HEK293 (cell line): Measurements from ENCODE around the gene PLLP.

ENCODE experiments used
- CTCF ChIA-PET: fragments of 350-600 bp; formaldehyde crosslinking; extraction: SDS; loops from one replicate; lab custom pipeline; 2021; ENCODE audit warnings: antibody characterized with exemption; lab: Yijun Ruan, JAX
- POLR2A ChIA-PET: fragments of 300-600 bp; formaldehyde crosslinking; extraction: SDS; loops from one replicate; lab custom pipeline; 2020; ENCODE audit warnings: antibody characterized with exemption, inconsistent platforms; lab: Yijun Ruan, JAX
- H3K27ac ChIP-seq: fragments of 200-500 bp; sonication (Bioruptor generic); 2 replicates; pipeline ENCODE4 v1.5.1; 2014; ENCODE audit warnings: low read depth, low read length, control low read depth, inconsistent platforms; ENCODE audit errors: extremely low read depth
- H3K36me3 ChIP-seq, 2 experiments: fragments of 200-500 bp in 1 of 2; sonication (Bioruptor generic) in 1 of 2; 1 replicate in 1 of 2; 2 replicates in 1 of 2; pipeline ENCODE4 v1.5.1; 2014 to 2017; ENCODE audit warnings: inconsistent platforms in 2 of 2, low read length in 2 of 2; ENCODE audit not compliant: control insufficient read depth in 2 of 2, insufficient read depth in 1 of 2
- H3K4me1 ChIP-seq: fragments of 200-500 bp; sonication (Bioruptor generic); 2 replicates; pipeline ENCODE4 v1.5.1; 2014; ENCODE audit warnings: mild to moderate bottlenecking, low read length, inconsistent platforms; ENCODE audit not compliant: control insufficient read depth, insufficient read depth
- H3K4me3 ChIP-seq: 2 replicates; pipeline ENCODE4 v1.5.1; 2011; ENCODE audit warnings: low read depth, mild to moderate bottlenecking, control low read depth, low read length, moderate library complexity
- H3K9me3 ChIP-seq: fragments of 200-500 bp; sonication (Bioruptor generic); 2 replicates; pipeline ENCODE4 v1.5.1; 2014; ENCODE audit warnings: low read depth, low read length, inconsistent platforms; ENCODE audit not compliant: control insufficient read depth, insufficient read depth
- GLI2 ChIP-seq: fragments of 450-650 bp; formaldehyde crosslinking; IDR thresholded peaks from 2 replicates; pipeline ENCODE4; 2017; ENCODE audit warnings: missing biosample characterization, missing genetic modification characterization, low read depth, borderline replicate concordance
- GLI4 ChIP-seq: fragments of 450-650 bp; formaldehyde crosslinking; IDR thresholded peaks from 2 replicates; pipeline ENCODE4 v1.5.1; 2016; ENCODE audit warnings: missing biosample characterization, missing genetic modification characterization
- HOXA7 ChIP-seq: sonication (generic); formaldehyde crosslinking; IDR thresholded peaks from 2 replicates; pipeline ENCODE4 v1.8.1; 2022; ENCODE audit warnings: missing genetic modification reagents, borderline replicate concordance
- KLF7 ChIP-seq: fragments of 450-650 bp; formaldehyde crosslinking; IDR thresholded peaks from 2 replicates; pipeline ENCODE4 v1.5.1; 2016; ENCODE audit warnings: missing biosample characterization, missing genetic modification characterization, borderline replicate concordance
- OVOL3 ChIP-seq: fragments of 450-650 bp; formaldehyde crosslinking; IDR thresholded peaks from 2 replicates; pipeline ENCODE4 v1.5.1; 2016; ENCODE audit warnings: missing biosample characterization, missing genetic modification characterization
- RBAK ChIP-seq: fragments of 450-650 bp; formaldehyde crosslinking; IDR thresholded peaks from 2 replicates; pipeline ENCODE4 v1.5.1; 2016; ENCODE audit warnings: missing biosample characterization, missing genetic modification characterization
- TCF7L2 ChIP-seq: IDR thresholded peaks from 2 replicates; pipeline ENCODE4 v1.6.1; 2011; ENCODE audit warnings: low read depth, mild to moderate bottlenecking, inconsistent platforms, low read length, moderate library complexity, borderline replicate concordance
- YY1 ChIP-seq: fragments of 450-650 bp; formaldehyde crosslinking; IDR thresholded peaks from 2 replicates; pipeline ENCODE4 v1.5.1; 2018; ENCODE audit warnings: missing biosample characterization, missing genetic modification characterization
- ZBTB1 ChIP-seq: fragments of 450-650 bp; formaldehyde crosslinking; IDR thresholded peaks from 2 replicates; pipeline ENCODE4 v1.5.1; 2016; ENCODE audit warnings: missing biosample characterization, missing genetic modification characterization
- ZFHX2 ChIP-seq: fragments of 450-650 bp; formaldehyde crosslinking; conservative IDR thresholded peaks from 2 replicates; pipeline ENCODE4 v1.5.1; 2016; ENCODE audit warnings: missing biosample characterization, missing genetic modification characterization
- ZFP69B ChIP-seq: fragments of 450-650 bp; formaldehyde crosslinking; IDR thresholded peaks from 2 replicates; pipeline ENCODE4 v1.5.1; 2016; ENCODE audit warnings: missing biosample characterization, missing genetic modification characterization
- ZNF146 ChIP-seq: fragments of 450-650 bp; formaldehyde crosslinking; IDR thresholded peaks from 2 replicates; pipeline ENCODE4 v1.5.1; 2016; ENCODE audit warnings: missing biosample characterization, missing genetic modification characterization
- ZNF16 ChIP-seq: fragments of 450-650 bp; formaldehyde crosslinking; IDR thresholded peaks from 2 replicates; pipeline ENCODE4 v1.5.1; 2016; ENCODE audit warnings: low read depth, missing biosample characterization, missing genetic modification characterization
- ZNF184 ChIP-seq: fragments of 450-650 bp; IDR thresholded peaks from 2 replicates; pipeline ENCODE4 v1.5.1; 2018; ENCODE audit warnings: missing biosample characterization, mild to moderate bottlenecking, missing genetic modification characterization
- ZNF2 ChIP-seq: fragments of 450-650 bp; formaldehyde crosslinking; IDR thresholded peaks from 2 replicates; pipeline ENCODE4 v1.5.1; 2016; ENCODE audit warnings: missing biosample characterization, missing genetic modification characterization
- ZNF239 ChIP-seq: fragments of 450-650 bp; formaldehyde crosslinking; IDR thresholded peaks from 2 replicates; pipeline ENCODE4 v1.5.1; 2016; ENCODE audit warnings: missing biosample characterization, missing genetic modification characterization
- ZNF24 ChIP-seq: fragments of 450-650 bp; formaldehyde crosslinking; IDR thresholded peaks from 2 replicates; pipeline ENCODE4 v1.5.1; 2016; ENCODE audit warnings: missing biosample characterization, missing genetic modification characterization
- ZNF292 ChIP-seq: fragments of 450-650 bp; formaldehyde crosslinking; IDR thresholded peaks from 2 replicates; pipeline ENCODE4 v1.5.1; 2016; ENCODE audit warnings: low read depth, missing biosample characterization, missing genetic modification characterization, borderline replicate concordance
- ZNF311 ChIP-seq: fragments of 450-650 bp; formaldehyde crosslinking; IDR thresholded peaks from 2 replicates; pipeline ENCODE4 v1.5.1; 2017; ENCODE audit warnings: missing biosample characterization, missing genetic modification characterization, borderline replicate concordance
- ZNF394 ChIP-seq: fragments of 450-650 bp; formaldehyde crosslinking; IDR thresholded peaks from 2 replicates; pipeline ENCODE4 v1.5.1; 2016; ENCODE audit warnings: missing biosample characterization, missing genetic modification characterization, mild to moderate bottlenecking, moderate library complexity, borderline replicate concordance
- ZNF529 ChIP-seq: fragments of 450-650 bp; formaldehyde crosslinking; IDR thresholded peaks from 2 replicates; pipeline ENCODE4 v1.5.1; 2017; ENCODE audit warnings: missing genetic modification characterization, missing biosample characterization; ENCODE audit not compliant: insufficient replicate concordance
- ZNF626 ChIP-seq: fragments of 450-650 bp; sonication (Bioruptor Pico); formaldehyde crosslinking; IDR thresholded peaks from 2 replicates; pipeline ENCODE4 v1.5.1; 2018; ENCODE audit warnings: missing biosample characterization, missing genetic modification characterization, inconsistent platforms
- ZNF777 ChIP-seq: fragments of 450-650 bp; formaldehyde crosslinking; IDR thresholded peaks from 2 replicates; pipeline ENCODE4 v1.5.1; 2017; ENCODE audit warnings: missing biosample characterization, missing genetic modification characterization, borderline replicate concordance
- ZNF791 ChIP-seq: fragments of 450-650 bp; formaldehyde crosslinking; IDR thresholded peaks from 2 replicates; pipeline ENCODE4 v1.5.1; 2016; ENCODE audit warnings: missing biosample characterization, missing genetic modification characterization
- ZNF830 ChIP-seq: fragments of 450-650 bp; IDR thresholded peaks from 2 replicates; pipeline ENCODE4 v1.5.0; 2018; ENCODE audit warnings: missing biosample characterization, missing genetic modification characterization, low read depth, mild to moderate bottlenecking, moderate library complexity
- ZNF843 ChIP-seq: fragments of 450-650 bp; formaldehyde crosslinking; IDR thresholded peaks from 2 replicates; pipeline ENCODE4 v1.5.1; 2016; ENCODE audit warnings: missing biosample characterization, missing genetic modification characterization
- ZXDB ChIP-seq: fragments of 450-650 bp; formaldehyde crosslinking; IDR thresholded peaks from 2 replicates; pipeline ENCODE4 v1.5.1; 2016; ENCODE audit warnings: missing biosample characterization, missing genetic modification characterization
- TF ChIP-seq, protein P1 (sequence below): fragments of 450-650 bp; formaldehyde crosslinking; IDR thresholded peaks from 2 replicates; pipeline ENCODE4 v1.5.1; 2016; ENCODE audit warnings: missing biosample characterization, missing genetic modification characterization
- TF ChIP-seq, protein P2 (sequence below): fragments of 450-650 bp; formaldehyde crosslinking; IDR thresholded peaks from 2 replicates; pipeline ENCODE4 v1.5.0; 2017; ENCODE audit warnings: missing biosample characterization, missing genetic modification characterization, borderline replicate concordance
- TF ChIP-seq, protein P3 (sequence below): fragments of 450-650 bp; formaldehyde crosslinking; IDR thresholded peaks from 2 replicates; pipeline ENCODE4 v1.5.1; 2017; ENCODE audit warnings: missing biosample characterization, missing genetic modification characterization
- TF ChIP-seq, protein P4 (sequence below): IDR thresholded peaks from 2 replicates; pipeline ENCODE4 v1.6.1; 2011; ENCODE audit warnings: mild to moderate bottlenecking, low read depth, low read length, borderline replicate concordance

The PLLP gene

DNA sequence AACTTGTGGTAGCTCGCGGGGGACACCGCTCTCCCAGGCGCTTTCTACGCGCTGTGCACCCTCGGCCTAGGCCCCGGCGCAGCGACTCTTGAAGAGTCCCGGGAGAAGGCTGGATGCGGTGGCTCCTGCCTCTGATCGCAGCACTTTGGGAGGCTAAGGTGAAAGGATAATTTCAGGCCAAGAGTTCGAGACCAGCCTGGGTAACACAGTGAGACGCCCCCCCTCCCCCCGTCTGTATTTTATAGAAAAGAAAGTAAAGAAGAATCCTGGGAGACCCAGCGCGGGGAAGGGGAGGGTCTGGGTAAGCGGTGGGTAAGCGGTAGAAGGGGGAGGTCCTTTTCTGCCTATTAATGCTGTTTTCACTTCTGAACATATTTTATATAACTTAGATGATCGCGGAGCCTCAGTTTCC is 486 bp upstream of the PLLP start:
- peak overlapping the region; percentile 18; the same call in 1 of the 2 replicates for H3K27ac ChIP-seq
- POLR2A ChIA-PET = interaction anchor here (1.0 to 1.5 kb wide), 2 partner anchors 15 to 40 kb away, joined by 4 read pairs; partner anchors contain the start of gene ARL2BP
- CTCF ChIA-PET = interaction anchor here (0.6 to 0.8 kb wide), 2 partner anchors 15 to 509 kb away, joined by 3 to 6 read pairs; no protein-coding TSS in a partner anchor
- TF ChIP-seq ZBTB1 (no peak), YY1 (no peak), ZNF830 (tag by site-specific recombination) (no peak), ZNF394 (tag by site-specific recombination) (0 out of 2 replicates have a peak, but pooled peaks have one; percentile 4), RBAK (tag by site-specific recombination) (no peak), ZNF843 (tag by site-specific recombination) (no peak), ZNF292 (no peak), GLI2 (tag by site-specific recombination) (no peak), ZFP69B (tag by site-specific recombination) (no peak), OVOL3 (tag by site-specific recombination) (no peak), ZNF239 (tag by site-specific recombination) (no peak), ZNF626 (tag by site-specific recombination) (no peak), ZNF529 (tag by site-specific recombination) (no peak), ZXDB (no peak), ZNF777 (tag by site-specific recombination) (peak; percentile 40; the same call in 1 of the 2 replicates), ZNF311 (tag by site-specific recombination) (no peak), KLF7 (tag by site-specific recombination) (no peak), ZFHX2 (tag by site-specific recombination) (0 out of 2 replicates have a peak, but pooled peaks have one; percentile 2), ZNF16 (no peak), TCF7L2 (no peak), ZNF791 (tag by site-specific recombination) (no peak), ZNF146 (tag by site-specific recombination) (no peak), ZNF24 (peak; percentile 59; the same call in 1 of the 2 replicates), GLI4 (no peak), HOXA7 (no peak), ZNF184 (no peak), ZNF2 (no peak)
- TF ChIP-seq, protein P1, sequence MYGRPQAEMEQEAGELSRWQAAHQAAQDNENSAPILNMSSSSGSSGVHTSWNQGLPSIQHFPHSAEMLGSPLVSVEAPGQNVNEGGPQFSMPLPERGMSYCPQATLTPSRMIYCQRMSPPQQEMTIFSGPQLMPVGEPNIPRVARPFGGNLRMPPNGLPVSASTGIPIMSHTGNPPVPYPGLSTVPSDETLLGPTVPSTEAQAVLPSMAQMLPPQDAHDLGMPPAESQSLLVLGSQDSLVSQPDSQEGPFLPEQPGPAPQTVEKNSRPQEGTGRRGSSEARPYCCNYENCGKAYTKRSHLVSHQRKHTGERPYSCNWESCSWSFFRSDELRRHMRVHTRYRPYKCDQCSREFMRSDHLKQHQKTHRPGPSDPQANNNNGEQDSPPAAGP = 0 out of 2 replicates have a peak, but pooled peaks have one; percentile 3
- TF ChIP-seq, protein P2, sequence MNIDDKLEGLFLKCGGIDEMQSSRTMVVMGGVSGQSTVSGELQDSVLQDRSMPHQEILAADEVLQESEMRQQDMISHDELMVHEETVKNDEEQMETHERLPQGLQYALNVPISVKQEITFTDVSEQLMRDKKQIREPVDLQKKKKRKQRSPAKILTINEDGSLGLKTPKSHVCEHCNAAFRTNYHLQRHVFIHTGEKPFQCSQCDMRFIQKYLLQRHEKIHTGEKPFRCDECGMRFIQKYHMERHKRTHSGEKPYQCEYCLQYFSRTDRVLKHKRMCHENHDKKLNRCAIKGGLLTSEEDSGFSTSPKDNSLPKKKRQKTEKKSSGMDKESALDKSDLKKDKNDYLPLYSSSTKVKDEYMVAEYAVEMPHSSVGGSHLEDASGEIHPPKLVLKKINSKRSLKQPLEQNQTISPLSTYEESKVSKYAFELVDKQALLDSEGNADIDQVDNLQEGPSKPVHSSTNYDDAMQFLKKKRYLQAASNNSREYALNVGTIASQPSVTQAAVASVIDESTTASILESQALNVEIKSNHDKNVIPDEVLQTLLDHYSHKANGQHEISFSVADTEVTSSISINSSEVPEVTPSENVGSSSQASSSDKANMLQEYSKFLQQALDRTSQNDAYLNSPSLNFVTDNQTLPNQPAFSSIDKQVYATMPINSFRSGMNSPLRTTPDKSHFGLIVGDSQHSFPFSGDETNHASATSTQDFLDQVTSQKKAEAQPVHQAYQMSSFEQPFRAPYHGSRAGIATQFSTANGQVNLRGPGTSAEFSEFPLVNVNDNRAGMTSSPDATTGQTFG (tag by site-specific recombination) = no peak
- TF ChIP-seq, protein P3, sequence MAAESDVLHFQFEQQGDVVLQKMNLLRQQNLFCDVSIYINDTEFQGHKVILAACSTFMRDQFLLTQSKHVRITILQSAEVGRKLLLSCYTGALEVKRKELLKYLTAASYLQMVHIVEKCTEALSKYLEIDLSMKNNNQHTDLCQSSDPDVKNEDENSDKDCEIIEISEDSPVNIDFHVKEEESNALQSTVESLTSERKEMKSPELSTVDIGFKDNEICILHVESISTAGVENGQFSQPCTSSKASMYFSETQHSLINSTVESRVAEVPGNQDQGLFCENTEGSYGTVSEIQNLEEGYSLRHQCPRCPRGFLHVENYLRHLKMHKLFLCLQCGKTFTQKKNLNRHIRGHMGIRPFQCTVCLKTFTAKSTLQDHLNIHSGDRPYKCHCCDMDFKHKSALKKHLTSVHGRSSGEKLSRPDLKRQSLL = no peak
- TF ChIP-seq, protein P4, sequence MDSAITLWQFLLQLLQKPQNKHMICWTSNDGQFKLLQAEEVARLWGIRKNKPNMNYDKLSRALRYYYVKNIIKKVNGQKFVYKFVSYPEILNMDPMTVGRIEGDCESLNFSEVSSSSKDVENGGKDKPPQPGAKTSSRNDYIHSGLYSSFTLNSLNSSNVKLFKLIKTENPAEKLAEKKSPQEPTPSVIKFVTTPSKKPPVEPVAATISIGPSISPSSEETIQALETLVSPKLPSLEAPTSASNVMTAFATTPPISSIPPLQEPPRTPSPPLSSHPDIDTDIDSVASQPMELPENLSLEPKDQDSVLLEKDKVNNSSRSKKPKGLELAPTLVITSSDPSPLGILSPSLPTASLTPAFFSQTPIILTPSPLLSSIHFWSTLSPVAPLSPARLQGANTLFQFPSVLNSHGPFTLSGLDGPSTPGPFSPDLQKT = no peak

More for the DNA sequence above, 486 bp upstream of the PLLP start:
- no peaks in the 10 kb centered on the region; the same call in 1 of the 2 replicates for H3K4me1 ChIP-seq
- no peaks in the 10 kb centered on the region for H3K9me3 ChIP-seq
- H3K4me3 ChIP-seq = peak overlapping the region; percentile 45
- no peaks in the 10 kb centered on the region for H3K36me3 ChIP-seq
